MM.1S (cell line): ENCODE results near the gene RAB11A.
A peak's percentile ranks its signal among the peaks of the same experiment; 100 is the strongest.

Experiments
- DNase-seq: peaks from one replicate; pipeline ENCODE4 v3.0.0-alpha.2; 2015
- H2AFZ ChIP-seq: fragments of 300-600 bp; sonication (generic); 2 replicates; pipeline ENCODE4 v1.6.0; 2016; ENCODE audit warnings: antibody characterized with exemption, low read length
- H3F3A ChIP-seq: fragments of 300-600 bp; sonication (generic); 2 replicates; pipeline ENCODE4 v1.6.1; 2016; ENCODE audit warnings: mild to moderate bottlenecking, antibody characterized with exemption, low read length, moderate library complexity, mixed read lengths; ENCODE audit not compliant: insufficient read depth
- H3K27ac ChIP-seq: fragments of 300-600 bp; sonication (generic); 2 replicates; pipeline ENCODE4 v1.5.1; 2016; ENCODE audit warnings: mild to moderate bottlenecking, low read length
- H3K27me3 ChIP-seq: fragments of 300-600 bp; sonication (generic); replicated peaks from 2 replicates; pipeline ENCODE4 v1.6.0; 2016; ENCODE audit warnings: low read length; ENCODE audit not compliant: insufficient read depth
- H3K36me3 ChIP-seq: fragments of 300-600 bp; sonication (generic); replicated peaks from 2 replicates; pipeline ENCODE4 v1.6.1; 2016; ENCODE audit warnings: mild to moderate bottlenecking, low read length, mixed read lengths; ENCODE audit not compliant: insufficient read depth
- H3K4me1 ChIP-seq: fragments of 300-600 bp; sonication (generic); 2 replicates; pipeline ENCODE4 v1.6.1; 2016; ENCODE audit warnings: low read length, mixed read lengths
- H3K4me2 ChIP-seq: fragments of 300-600 bp; sonication (generic); 2 replicates; pipeline ENCODE4 v1.6.0; 2016; ENCODE audit warnings: low read depth, low read length
- H3K4me3 ChIP-seq: fragments of 300-600 bp; sonication (generic); 2 replicates; pipeline ENCODE4 v1.5.1; 2016; ENCODE audit warnings: low read length, mixed read lengths
- H3K79me2 ChIP-seq: fragments of 300-600 bp; sonication (generic); 2 replicates; pipeline ENCODE4 v1.6.1; 2016; ENCODE audit warnings: mixed run types, low read length, mixed read lengths
- H3K9ac ChIP-seq: fragments of 300-600 bp; sonication (generic); 2 replicates; pipeline ENCODE4 v1.6.1; 2016; ENCODE audit warnings: low read length, mixed read lengths
- H3K9me2 ChIP-seq: fragments of 300-600 bp; sonication (generic); replicated peaks from 2 replicates; pipeline ENCODE4 v1.6.1; 2016; ENCODE audit warnings: mild to moderate bottlenecking, low read length, mixed read lengths; ENCODE audit not compliant: insufficient read depth
- H3K9me3 ChIP-seq: fragments of 300-600 bp; sonication (generic); replicated peaks from 2 replicates; pipeline ENCODE4 v1.6.1; 2016; ENCODE audit warnings: mild to moderate bottlenecking, low read length, mixed read lengths; ENCODE audit not compliant: insufficient read depth
- H4K20me1 ChIP-seq: fragments of 300-600 bp; sonication (generic); 2 replicates; pipeline ENCODE4 v1.6.1; 2016; ENCODE audit warnings: mild to moderate bottlenecking, low read length, moderate library complexity, mixed read lengths; ENCODE audit not compliant: insufficient read depth
- CTCF ChIP-seq: fragments of 300-600 bp; sonication (generic); IDR thresholded peaks from 2 replicates; pipeline ENCODE4 v1.5.1; 2016; ENCODE audit warnings: antibody characterized with exemption, low read length, mixed read lengths
- EZH2 ChIP-seq: fragments of 300-600 bp; sonication (generic); optimal IDR thresholded peaks from 2 replicates; pipeline ENCODE3; 2017; ENCODE audit warnings: low read depth, mild to moderate bottlenecking, antibody characterized with exemption, low read length, mixed read lengths
- EZH2phosphoT487 ChIP-seq: fragments of 300-600 bp; sonication (generic); IDR thresholded peaks from 2 replicates; pipeline ENCODE4 v1.6.1; 2018; ENCODE audit warnings: antibody characterized with exemption, low read length

RAB11A gene

GRCh38 chr15:65881766-65882434 lies 12.6 kb downstream of the RAB11A start:
- Histone ChIP-seq H3K4me2 (no peak overlapping the region), H3K4me3 (no peak overlapping the region), H3K27me3 (no peaks in the 10 kb centered on the region), H3K79me2 (0 out of 2 replicates have a peak, but pooled peaks cover 2% of the 10 kb centered on the region), H3K9me3 (no peaks in the 10 kb centered on the region), H3K9ac (no peak overlapping the region), H3K36me3 (peaks cover 9% of the 10 kb centered on the region; the same call in 1 of the 2 replicates), H3F3A (peaks cover 15% of the 10 kb centered on the region), H3K27ac (no peak overlapping the region), H4K20me1 (peaks cover 7% of the 10 kb centered on the region; the same call in 1 of the 2 replicates), H3K9me2 (no peaks in the 10 kb centered on the region), H2AFZ (no peak overlapping the region), H3K4me1 (0 out of 2 replicates have a peak, but pooled peaks cover 14% of the 10 kb centered on the region)
- TF ChIP-seq EZH2 (no peak), EZH2phosphoT487 (no peak), CTCF (no peak)
- DNase-seq: peak; percentile 46

GRCh38 chr15:65883571-65883970 lies 14.3 kb downstream of the RAB11A start:
- Histone ChIP-seq H3K9me2 (no peaks in the 10 kb centered on the region), H3K9me3 (no peaks in the 10 kb centered on the region), H3K79me2 (no peaks in the 10 kb centered on the region), H3K27me3 (no peaks in the 10 kb centered on the region), H3K4me3 (no peak overlapping the region), H4K20me1 (peaks cover 7% of the 10 kb centered on the region; the same call in 1 of the 2 replicates), H3K36me3 (peaks cover 5% of the 10 kb centered on the region; the same call in 1 of the 2 replicates), H3K4me1 (0 out of 2 replicates have a peak, but pooled peaks cover 14% of the 10 kb centered on the region), H2AFZ (no peak overlapping the region), H3K9ac (no peak overlapping the region), H3K27ac (no peak overlapping the region), H3F3A (peaks cover 15% of the 10 kb centered on the region), H3K4me2 (no peak overlapping the region)
- TF ChIP-seq EZH2phosphoT487 (no peak), CTCF (no peak), EZH2 (no peak)
- no peak for DNase-seq

GRCh38 chr15:65884511-65884910 lies 15.2 kb downstream of the RAB11A start:
- H3K79me2 ChIP-seq: no peaks in the 10 kb centered on the region
- H3K4me3 ChIP-seq: no peak overlapping the region
- no peak overlapping the region for H3K4me2 ChIP-seq
- no peak overlapping the region for H2AFZ ChIP-seq
- TF ChIP-seq EZH2 (no peak), EZH2phosphoT487 (no peak), CTCF (no peak)
- no peaks in the 10 kb centered on the region for H3K9me2 ChIP-seq
- no peaks in the 10 kb centered on the region for H3K27me3 ChIP-seq
- peaks cover 6% of the 10 kb centered on the region; the same call in 1 of the 2 replicates for H3K36me3 ChIP-seq
- H3K9me3 ChIP-seq: no peaks in the 10 kb centered on the region
- H3K27ac ChIP-seq: no peak overlapping the region
- H3K9ac ChIP-seq: no peak overlapping the region
- H3K4me1 ChIP-seq: 0 out of 2 replicates have a peak, but pooled peaks cover 14% of the 10 kb centered on the region
- no peak for DNase-seq
- peaks cover 7% of the 10 kb centered on the region; the same call in 1 of the 2 replicates for H4K20me1 ChIP-seq
- peaks cover 15% of the 10 kb centered on the region for H3F3A ChIP-seq
